GM18520 (cell line): ENCODE data around the gene FBXO3.

Source experiments
- ATAC-seq: cut with Tn5 transposase; IDR thresholded peaks from one replicate; pipeline ENCODE4 v1.9.1; 2021; ENCODE audit not compliant: unreplicated experiment

The FBXO3 gene

DNA sequence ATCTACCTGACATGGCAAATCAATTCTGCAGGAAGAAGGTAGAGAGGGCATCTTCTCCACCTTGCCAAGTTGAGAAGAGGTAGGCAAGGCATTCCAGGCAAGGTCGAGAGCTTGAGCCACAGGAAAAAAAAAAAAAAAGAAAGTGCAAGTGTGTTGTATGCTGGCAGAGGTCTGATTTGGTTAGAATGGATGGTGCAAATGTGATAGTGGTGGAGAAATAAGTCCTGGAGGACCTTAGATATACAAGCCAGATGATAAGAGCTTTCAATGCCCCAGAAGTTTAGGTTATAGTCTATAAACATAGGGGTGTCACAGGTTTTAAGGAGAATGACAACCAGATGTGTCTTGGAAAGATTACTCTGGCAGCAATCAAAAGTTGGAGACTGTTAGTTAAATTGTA lies 1.4 kb downstream of the FBXO3 start:
- ATAC-seq: no peak

- no peak for ATAC-seq
These were observed 2.0 kb downstream of the FBXO3 start for GRCh38 chr11:33772300-33772699.

DNA sequence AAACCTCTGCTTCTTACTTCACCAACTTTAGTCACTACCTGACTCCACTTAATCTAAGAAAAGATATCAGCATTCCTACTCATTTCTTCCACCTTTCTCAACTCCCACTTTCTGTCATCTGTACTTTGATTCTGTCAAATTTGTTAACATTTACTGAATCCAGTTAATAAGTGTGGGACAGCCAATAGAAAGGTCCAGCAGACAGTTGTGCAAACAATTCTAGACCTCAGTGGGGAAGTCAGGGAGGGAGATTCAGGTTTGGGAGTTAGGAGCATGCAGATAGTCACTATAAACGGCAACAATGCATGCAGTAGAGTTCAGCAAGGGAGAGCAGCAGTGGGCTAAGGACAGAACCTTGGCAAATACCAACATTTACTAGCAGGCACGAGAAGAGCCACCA lies 4.1 kb downstream of the FBXO3 start:
- no peak for ATAC-seq

DNA sequence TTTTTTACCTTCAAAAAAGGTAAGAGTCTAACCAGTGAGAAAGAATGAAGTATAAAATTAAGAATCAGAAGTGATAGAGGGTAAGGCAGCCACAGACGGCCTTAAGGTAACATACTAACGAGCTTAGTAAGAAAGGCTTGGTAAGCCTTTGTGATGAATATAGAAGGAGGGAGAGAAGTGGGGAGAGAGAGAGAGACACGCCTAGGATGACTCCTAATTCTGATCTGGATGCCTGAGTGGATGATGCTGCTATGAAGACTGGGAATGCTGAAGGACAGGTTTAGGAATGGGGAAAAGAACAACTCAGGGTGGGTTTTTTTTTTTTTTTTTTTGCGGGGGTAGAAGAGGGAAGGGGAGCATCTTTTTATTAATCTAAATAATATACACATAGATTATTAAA lies 4.8 kb downstream of the FBXO3 start:
- ATAC-seq: no peak

- no peak for ATAC-seq
These were observed 6.7 kb downstream of the FBXO3 start for GRCh38 chr11:33767624-33768023.

DNA sequence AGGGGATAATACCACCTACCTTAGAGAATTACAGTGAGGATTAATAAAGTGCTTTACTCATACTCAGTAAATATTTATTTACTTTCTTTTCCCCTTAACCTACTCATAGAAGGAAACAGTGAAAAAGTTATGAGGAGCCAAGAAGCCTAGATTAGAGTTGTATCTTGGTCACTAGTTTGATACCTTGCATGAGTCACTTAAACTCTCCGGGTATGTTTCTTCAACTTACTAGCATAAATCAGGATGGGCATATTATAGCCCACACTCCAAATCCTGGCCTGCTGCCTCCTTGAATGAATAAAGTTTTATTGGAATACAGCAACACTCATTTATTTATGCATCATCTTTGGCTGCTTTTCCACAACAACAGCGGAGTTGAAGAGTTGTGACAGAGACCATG lies 8.2 kb downstream of the FBXO3 start:
- no peak for ATAC-seq

DNA sequence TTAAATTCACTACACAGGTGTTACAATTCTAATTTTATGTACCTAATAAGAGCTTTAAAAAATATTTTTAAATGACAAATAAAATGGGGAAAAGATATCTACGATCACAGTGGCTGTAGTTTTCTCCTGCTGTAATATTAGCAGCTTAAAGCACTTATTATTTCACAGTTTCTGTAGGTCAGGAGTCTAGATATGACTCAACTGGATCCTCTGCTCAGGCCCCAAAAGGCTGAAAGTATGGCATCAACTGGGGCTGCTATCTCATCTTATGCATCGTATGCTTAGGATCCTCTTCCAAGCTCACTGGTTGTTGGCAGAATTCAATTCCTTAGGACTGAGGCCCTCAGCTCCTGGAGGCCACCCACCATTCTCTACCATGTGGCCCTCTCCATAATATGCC lies 12.8 kb downstream of the FBXO3 start:
- peak; percentile 76 for ATAC-seq

GRCh38 chr11:33753304-33753967 lies 20.9 kb downstream of the FBXO3 start:
- peak; percentile 94 for ATAC-seq

- ATAC-seq: no peak
These were observed 22.4 kb downstream of the FBXO3 start for GRCh38 chr11:33751878-33752277.

- no peak for ATAC-seq
These were observed 26.3 kb downstream of the FBXO3 start for GRCh38 chr11:33747979-33748378.

GRCh38 chr11:33743291-33743690 lies 31.0 kb downstream of the FBXO3 start:
- no peak for ATAC-seq

- ATAC-seq: no peak
These were observed 32.0 kb downstream of the FBXO3 start for GRCh38 chr11:33742249-33742851.

- no peak for ATAC-seq
These were observed 32.5 kb downstream of the FBXO3 start for GRCh38 chr11:33741806-33742205.

GRCh38 chr11:33737362-33737821 lies 36.9 kb downstream of the FBXO3 start:
- no peak for ATAC-seq

- ATAC-seq: peak; percentile 25
These were observed 38.0 kb downstream of the FBXO3 start, which contains the start of gene CD59 for GRCh38 chr11:33736148-33736812. Gene CD59 (minus strand): TSS chr11:33736423. CDS start chr11:33722445, 13,978 bp downstream.

DNA sequence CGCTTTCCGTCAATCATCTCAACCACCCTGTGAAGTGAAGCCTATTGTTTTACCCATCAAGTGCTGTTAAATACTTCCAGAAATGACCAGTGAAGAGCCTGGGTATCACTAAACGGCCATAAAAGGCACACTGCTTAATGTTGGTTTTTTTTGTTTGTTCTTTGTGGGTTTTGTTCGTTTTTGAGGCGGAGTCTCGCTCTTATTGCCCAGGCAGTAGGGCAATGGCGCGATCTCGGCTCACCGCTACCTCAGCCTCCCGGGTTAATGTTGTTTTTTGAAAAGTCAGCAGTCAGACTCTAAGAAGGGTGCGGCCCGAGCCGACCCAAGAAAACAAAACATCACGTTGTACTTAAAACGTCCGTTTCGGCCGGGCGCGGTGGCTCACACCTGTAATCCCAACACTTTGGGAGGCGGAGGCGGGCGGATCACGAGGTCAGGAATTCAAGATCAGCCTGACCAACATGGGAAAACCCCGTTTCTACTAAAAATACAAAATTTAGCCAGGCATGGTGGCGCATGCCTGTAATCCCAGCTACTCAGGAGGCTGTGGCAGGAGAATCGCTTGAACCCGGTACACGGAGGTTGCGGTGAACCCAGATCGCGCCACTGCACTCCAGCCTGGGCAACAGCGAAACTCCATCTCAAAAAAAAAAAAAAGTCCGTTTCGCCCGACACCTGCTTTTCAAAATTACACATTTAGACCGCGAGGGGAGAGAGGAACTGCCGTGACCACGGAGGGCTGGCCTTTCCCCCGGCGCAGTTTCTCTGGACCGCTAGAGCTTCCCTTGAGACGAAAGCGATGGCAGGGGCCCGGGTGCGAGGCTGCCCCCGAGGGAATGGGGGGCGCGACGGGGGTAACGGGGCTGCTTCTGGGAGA lies 38.8 kb downstream of the FBXO3 start:
- peak; percentile 46 for ATAC-seq

GRCh38 chr11:33734441-33735270 lies 39.7 kb downstream of the FBXO3 start:
- no peak for ATAC-seq

- ATAC-seq: no peak
These were observed 40.3 kb downstream of the FBXO3 start for GRCh38 chr11:33733980-33734379.

DNA sequence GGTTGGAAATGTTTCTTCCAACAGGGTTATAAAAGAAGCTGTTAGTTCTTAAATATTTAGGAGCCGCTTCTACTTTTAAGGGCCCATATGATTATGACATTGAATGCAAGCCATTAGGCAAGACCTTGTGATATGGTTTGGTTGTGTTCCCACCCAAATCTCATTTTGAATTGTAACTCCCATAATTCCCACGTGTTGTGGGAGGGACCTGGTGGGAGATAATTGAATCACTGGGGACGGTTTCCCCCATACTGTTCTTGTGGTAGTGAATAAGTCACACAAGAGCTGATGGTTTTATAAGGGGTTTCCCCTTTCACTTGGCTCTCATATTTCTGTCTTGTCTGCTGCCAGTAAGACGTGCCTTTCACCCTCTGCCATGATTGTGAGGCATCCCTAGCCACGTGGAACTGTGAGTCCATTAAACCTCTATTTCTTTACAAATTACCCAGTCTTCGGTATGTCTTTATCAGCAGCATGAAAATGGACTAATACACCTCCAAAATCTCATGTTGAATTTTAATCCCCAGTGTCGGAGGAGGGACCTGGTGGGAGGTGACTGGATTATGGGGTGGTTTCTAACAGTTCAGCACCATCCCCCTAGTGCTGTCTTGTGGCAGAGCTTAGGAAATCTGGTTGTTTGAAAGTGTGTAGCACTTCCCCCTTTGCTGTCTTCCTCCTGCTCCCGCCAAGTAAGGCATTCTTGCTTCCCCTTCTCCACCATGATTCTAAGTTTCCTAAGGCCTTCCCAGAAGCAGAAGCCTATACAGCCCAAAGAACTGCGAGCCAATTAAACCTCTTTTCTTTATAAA lies 42.4 kb downstream of the FBXO3 start:
- no peak for ATAC-seq

DNA sequence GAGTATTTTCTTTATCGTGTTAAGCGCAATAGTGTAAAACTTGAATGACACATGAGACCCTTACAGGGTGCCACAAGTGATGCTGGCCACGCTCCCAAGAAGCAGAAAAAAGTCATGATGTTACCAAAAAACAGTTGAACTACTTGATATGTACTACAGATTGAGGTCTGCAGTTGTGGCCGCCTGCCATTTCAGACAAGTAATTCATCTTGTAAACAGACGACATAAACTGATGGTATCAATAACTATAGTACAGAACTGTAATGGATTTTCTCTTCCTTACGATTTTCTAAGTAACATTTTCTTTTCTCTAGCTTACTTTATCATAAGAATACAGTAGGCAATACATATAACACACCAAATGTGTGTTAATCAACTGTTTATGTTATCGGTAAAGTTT lies 43.6 kb downstream of the FBXO3 start:
- no peak for ATAC-seq
